ENCODE data around the gene DTX3L.

DTX3L gene

GRCh38 chr3:122608916-122609315, 44.8 kb downstream of the DTX3L start:
- no peak for DNase-seq

- peak; percentile 75 for DNase-seq
Observed at GRCh38 chr3:122609798-122610559, 45.8 kb downstream of the DTX3L start.

- no peak for DNase-seq
Observed at GRCh38 chr3:122612696-122613095, 48.6 kb downstream of the DTX3L start.

- DNase-seq = no peak
Observed at GRCh38 chr3:122615303-122615702, 51.2 kb downstream of the DTX3L start.

- no peak for DNase-seq
Observed at GRCh38 chr3:122618614-122619013, 54.5 kb downstream of the DTX3L start.

GRCh38 chr3:122619040-122619439, 54.9 kb downstream of the DTX3L start:
- DNase-seq = no peak

- DNase-seq = no peak
Observed at GRCh38 chr3:122620399-122620798, 56.3 kb downstream of the DTX3L start.

GRCh38 chr3:122621112-122621511, 57.0 kb downstream of the DTX3L start:
- DNase-seq = no peak

GRCh38 chr3:122623031-122623829, 59.1 kb downstream of the DTX3L start:
- no peak for DNase-seq

Data from activated CD8-positive, alpha-beta memory T cell treated with anti-CD3 and anti-CD28 coated beads for 24 hours (primary cell).